Thyroid gland (tissue), 4 donors: ENCODE measurements around the gene SLC2A9. TPM values are rescaled to one million over a fixed set of nuclear protein-coding genes. Genes with fewer than 3 reads are reported as not detected.

ENCODE experiments used
- DNase-seq, 2 donors: peaks; one replicate each; pipeline ENCODE4 v3.0.0-alpha.2; 2019
- H3K27ac ChIP-seq, 3 donors: fragments of 200-600 bp; sonication (generic); 1 replicate in 2 of 3; 2 replicates in 1 of 3; pipeline ENCODE4 v1.5.1; 2016 to 2019; ENCODE audit warnings: mild to moderate bottlenecking in 1 of 3, moderate library complexity in 1 of 3
- H3K27me3 ChIP-seq: fragments of 200-600 bp; sonication (generic); one replicate; pipeline ENCODE4 v1.5.1; 2019
- H3K36me3 ChIP-seq, 2 donors: fragments of 200-600 bp; sonication (generic); one replicate each; pipeline ENCODE4 v1.5.1; 2016 to 2019
- H3K4me1 ChIP-seq, 2 donors: fragments of 200-600 bp; sonication (generic); one replicate each; pipeline ENCODE4 v1.5.1; 2017 to 2019
- H3K4me3 ChIP-seq, 3 donors: fragments of 200-600 bp; sonication (generic); replicated peaks in 1 of 3; 1 replicate in 2 of 3; 2 replicates in 1 of 3; pipeline ENCODE4 v1.5.1; 2016; ENCODE audit warnings: mild to moderate bottlenecking in 1 of 3
- H3K9me3 ChIP-seq: fragments of 200-600 bp; sonication (generic); one replicate; pipeline ENCODE4 v1.5.1; 2017
- CTCF ChIP-seq, 6 experiments: fragments of 200-600 bp in 3 of 6; fragments of 450-650 bp in 3 of 6; sonication (generic) in 3 of 6; IDR thresholded peaks; one replicate each; pipeline ENCODE4 v1.5.1; 2016 to 2019; ENCODE audit warnings: antibody characterized with exemption in 6 of 6, mild to moderate bottlenecking in 2 of 6, inconsistent platforms in 1 of 6, moderate library complexity in 1 of 6
- POLR2A ChIP-seq, 2 donors: fragments of 450-650 bp; IDR thresholded peaks; one replicate each; pipeline ENCODE4 v1.6.1; 2017; ENCODE audit warnings: antibody characterized with exemption in 2 of 2, mild to moderate bottlenecking in 2 of 2, moderate library complexity in 1 of 2
- WGBS, 2 donors: methylation state at CpG; one replicate each; pipeline ENCODE4 v1.1.5; 2017; 5-methylcytosine and 5-hydroxymethylcytosine counted together
- intact Hi-C: fragments of 100-400 bp; cut with DNase I; formaldehyde crosslinking; loops from one replicate; pipeline ENCODE4 v1.15.1; 2023
- total RNA-seq, 4 donors: library from RNA; depleted of rRNA; stranded (reverse); fragments of >200 nt; gene quantifications; one replicate each; pipeline ENCODE4 v1.2.3, GENCODE V29; 2016

Gene SLC2A9
- total RNA-seq, 4 donors from 2014 or later: 5.0 to 21.2 (median 9.2) TPM

- H3K9me3 ChIP-seq: no peaks in the 10 kb centered on the region
- H3K4me1 ChIP-seq: no peaks in the 10 kb centered on the region
- TF ChIP-seq CTCF (IDR thresholded peaks at IDR 0.05): no peak
- TF ChIP-seq POLR2A (IDR thresholded peaks at IDR 0.05): no peak
- H3K4me3 ChIP-seq: no peak overlapping the region
- DNase-seq: no peak
- H3K36me3 ChIP-seq: no peaks in the 10 kb centered on the region
- intact Hi-C loops: no loop called here
- no peaks in the 10 kb centered on the region for H3K27me3 ChIP-seq
- WGBS, 2 donors: 69 to 71% methylated on average over 10 to 11 of the region's 11 CpGs
- H3K27ac ChIP-seq: no peak overlapping the region
These were observed 153.4 kb downstream of the SLC2A9 start for GRCh38 chr4:9867751-9868425.

- WGBS, 2 donors: 90 to 98% methylated on average over 5 of the region's 5 CpGs
- Histone ChIP-seq H3K36me3 (no peaks in the 10 kb centered on the region), H3K4me3 (no peak overlapping the region)
These were observed 154.4 kb downstream of the SLC2A9 start for GRCh38 chr4:9866931-9867330.

GRCh38 chr4:9861561-9861960 lies 159.7 kb downstream of the SLC2A9 start:
- no peaks in the 10 kb centered on the region for H3K9me3 ChIP-seq
- TF ChIP-seq POLR2A (IDR thresholded peaks at IDR 0.05): no peak
- TF ChIP-seq CTCF (IDR thresholded peaks at IDR 0.05): no peak
- H3K27ac ChIP-seq: no peak overlapping the region
- no peak for DNase-seq
- H3K4me1 ChIP-seq: no peaks in the 10 kb centered on the region
- intact Hi-C loops: no loop called here
- WGBS, 2 donors: 94 to 95% methylated on average over 3 of the region's 3 CpGs
- no peaks in the 10 kb centered on the region for H3K36me3 ChIP-seq
- H3K4me3 ChIP-seq: no peak overlapping the region
- H3K27me3 ChIP-seq: no peaks in the 10 kb centered on the region

More at GRCh38 chr4:9866931-9867330, 154.4 kb downstream of the SLC2A9 start:
- Histone ChIP-seq H3K4me1 (no peaks in the 10 kb centered on the region), H3K27me3 (no peaks in the 10 kb centered on the region), H3K27ac (no peak overlapping the region), H3K9me3 (no peaks in the 10 kb centered on the region)
- intact Hi-C loops: no loop called here
- no peak for DNase-seq
- TF ChIP-seq CTCF (IDR thresholded peaks at IDR 0.05) (no peak), POLR2A (IDR thresholded peaks at IDR 0.05) (no peak)

GRCh38 chr4:9859810-9860209 lies 161.5 kb downstream of the SLC2A9 start:
- no peaks in the 10 kb centered on the region for H3K4me1 ChIP-seq
- H3K36me3 ChIP-seq: no peaks in the 10 kb centered on the region
- intact Hi-C loops: no loop called here
- no peaks in the 10 kb centered on the region for H3K9me3 ChIP-seq
- H3K4me3 ChIP-seq: no peak overlapping the region
- H3K27ac ChIP-seq: no peak overlapping the region
- no peak for DNase-seq
- no peak for TF ChIP-seq CTCF (IDR thresholded peaks at IDR 0.05)
- TF ChIP-seq POLR2A (IDR thresholded peaks at IDR 0.05): no peak
- no peaks in the 10 kb centered on the region for H3K27me3 ChIP-seq
- 85 to 86% methylated on average over 6 of the region's 6 CpGs for WGBS, 2 donors

GRCh38 chr4:9849538-9849920 lies 171.8 kb downstream of the SLC2A9 start:
- Histone ChIP-seq H3K27ac (no peak overlapping the region), H3K27me3 (no peaks in the 10 kb centered on the region), H3K9me3 (no peaks in the 10 kb centered on the region), H3K4me1 (no peaks in the 10 kb centered on the region), H3K36me3 (no peaks in the 10 kb centered on the region), H3K4me3 (no peak overlapping the region)
- TF ChIP-seq POLR2A (IDR thresholded peaks at IDR 0.05) (no peak), CTCF (IDR thresholded peaks at IDR 0.05) (no peak)
- no peak for DNase-seq
- WGBS, 2 donors: 94 to 100% methylated on average over 2 of the region's 2 CpGs
- intact Hi-C loops: no loop called here
